Limb (tissue), 2 donors: ENCODE measurements around the gene ANAPC5.
"Not testable (repeated sequence)": the region's sequence is repeated elsewhere in the genome, so short reads cannot be mapped to it uniquely, and the experiment has no call there.

Experiments used
- DNase-seq, 2 donors: peaks; one replicate each; pipeline ENCODE4 v3.0.0-alpha.2; 2016; ENCODE audit errors: extremely low spot score in 2 of 2

The ANAPC5 gene

GRCh38 chr12:121318121-121318520, 34.1 kb downstream of the ANAPC5 start:
- no peak for DNase-seq

- DNase-seq = no peak
Measured at GRCh38 chr12:121314431-121314830, 37.8 kb downstream of the ANAPC5 start.

GRCh38 chr12:121310231-121310630, 42.0 kb downstream of the ANAPC5 start:
- DNase-seq = not testable (repeated sequence)

DNA sequence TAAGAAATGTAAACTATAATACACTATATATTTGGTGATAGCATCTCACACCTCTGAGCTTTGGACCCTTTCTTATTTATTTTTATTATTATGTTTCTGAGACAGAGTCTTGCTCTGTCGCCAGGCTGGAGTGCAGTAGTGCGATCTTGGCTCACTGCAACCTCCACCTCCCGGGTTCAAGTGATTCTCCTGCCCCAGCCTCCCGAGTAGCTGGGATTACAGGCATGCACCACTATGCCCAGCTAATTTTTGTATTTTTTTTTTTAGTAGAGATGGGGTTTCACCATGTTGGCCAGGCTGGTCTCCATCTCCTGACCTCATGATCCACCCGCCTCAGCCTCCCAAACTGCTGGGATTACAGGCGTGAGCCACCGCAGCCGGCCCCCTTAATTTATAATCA, 44.8 kb downstream of the ANAPC5 start:
- DNase-seq = not testable (repeated sequence)

DNA sequence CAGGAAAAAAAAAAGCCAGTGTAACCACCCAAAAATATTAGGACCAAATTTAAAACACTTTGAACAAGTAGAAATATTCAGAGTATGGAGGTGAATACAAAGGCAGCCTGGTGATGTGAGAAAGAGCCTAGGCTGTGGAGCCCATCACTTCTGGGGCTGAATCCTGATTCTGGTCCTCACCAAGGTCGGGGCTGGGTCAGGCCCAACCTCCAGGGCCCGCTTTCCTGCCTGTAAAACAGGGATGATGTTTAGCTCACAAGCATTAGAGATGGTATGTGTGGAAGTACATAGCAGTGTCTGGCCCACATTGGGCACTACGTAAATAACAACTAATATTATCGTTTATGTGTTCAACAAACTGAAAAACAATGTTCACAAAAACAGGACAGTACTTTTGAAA, 47.9 kb downstream of the ANAPC5 start:
- DNase-seq = no peak

- DNase-seq = no peak
Measured at GRCh38 chr12:121301876-121302275, 50.3 kb downstream of the ANAPC5 start.

GRCh38 chr12:121300083-121300819, 52.0 kb downstream of the ANAPC5 start:
- DNase-seq = no peak

- no peak for DNase-seq
Measured at GRCh38 chr12:121299662-121300061, 52.5 kb downstream of the ANAPC5 start.

GRCh38 chr12:121298411-121298810, 53.8 kb downstream of the ANAPC5 start:
- not testable (repeated sequence) for DNase-seq

DNA sequence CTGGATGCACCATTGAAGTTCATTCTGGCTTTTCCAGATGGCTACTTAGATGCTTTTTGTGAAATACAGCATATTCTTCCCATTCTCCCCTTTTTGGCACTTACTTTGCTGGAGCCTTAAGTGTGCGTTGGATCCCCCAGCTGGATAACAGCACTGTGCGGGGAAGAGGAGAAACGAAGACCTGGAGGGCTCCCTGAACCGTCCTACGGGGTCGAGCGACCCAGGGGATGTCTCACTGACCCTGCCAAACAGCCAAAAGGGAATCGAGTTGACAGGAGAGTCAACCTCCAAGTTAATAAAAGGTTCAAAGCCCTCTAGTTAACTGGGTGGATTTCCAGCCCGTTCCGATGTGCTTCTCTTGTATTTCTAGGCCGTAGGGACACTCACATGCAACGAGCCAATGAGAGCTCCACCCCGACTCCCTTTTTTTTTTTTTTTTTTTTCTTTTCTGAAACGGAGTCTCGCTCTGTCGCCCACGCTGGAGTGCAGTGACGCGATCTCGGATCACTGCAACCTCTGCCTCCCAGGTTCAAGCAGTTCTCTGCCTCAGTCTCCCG, 54.7 kb downstream of the ANAPC5 start:
- DNase-seq = no peak

- DNase-seq = peak; percentile 87 to 94
Measured at GRCh38 chr12:121296618-121297434, 55.4 kb downstream of the ANAPC5 start, which contains the start of gene CAMKK2. Gene CAMKK2, minus strand, starts transcription at chr12:121296709. Its CDS starts 22,183 bp downstream, at chr12:121274526.

DNA sequence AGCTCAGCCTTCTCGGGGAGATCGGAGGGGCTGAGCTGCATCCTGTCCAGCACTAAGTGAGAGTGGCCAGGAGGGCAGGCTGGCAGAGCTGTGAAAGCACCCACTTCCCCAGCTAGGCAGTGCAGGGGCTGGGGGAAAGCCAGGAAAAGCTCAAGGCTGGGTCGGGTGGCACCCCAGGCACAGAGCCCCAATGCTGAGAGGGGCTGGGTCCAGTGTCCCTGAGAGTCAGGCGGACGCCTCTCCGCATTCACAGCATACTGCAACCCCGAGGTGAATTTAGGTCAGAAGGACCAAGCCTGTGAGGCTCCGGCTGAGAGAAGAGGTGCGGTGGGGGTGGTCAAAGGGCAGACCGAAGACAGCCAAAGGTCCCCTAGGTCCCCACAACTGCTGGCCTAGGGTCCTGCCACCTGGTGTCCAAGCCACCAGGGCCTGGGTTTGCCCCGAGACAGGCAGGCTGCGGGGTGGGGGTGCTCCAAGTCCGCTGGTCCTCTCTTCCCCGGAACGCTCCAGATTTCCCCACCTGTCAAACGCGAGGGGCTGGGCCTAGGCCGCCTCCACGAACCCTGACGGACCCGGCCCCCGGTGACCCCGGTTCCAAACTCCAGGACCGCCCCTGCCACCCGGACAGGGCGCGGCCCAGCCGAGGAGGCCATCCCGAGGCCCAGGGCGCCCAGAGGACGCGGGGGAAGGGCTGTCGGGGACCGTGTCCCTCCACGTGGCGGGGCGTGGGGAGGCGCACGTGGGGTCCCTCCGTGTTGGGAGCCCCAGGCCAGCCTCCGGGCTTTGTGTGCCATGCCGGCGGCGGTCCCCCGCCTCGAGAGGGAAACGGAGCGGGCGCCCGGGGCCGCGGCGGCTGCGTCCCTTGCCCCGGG, 56.2 kb downstream of the ANAPC5 start:
- no peak for DNase-seq

DNA sequence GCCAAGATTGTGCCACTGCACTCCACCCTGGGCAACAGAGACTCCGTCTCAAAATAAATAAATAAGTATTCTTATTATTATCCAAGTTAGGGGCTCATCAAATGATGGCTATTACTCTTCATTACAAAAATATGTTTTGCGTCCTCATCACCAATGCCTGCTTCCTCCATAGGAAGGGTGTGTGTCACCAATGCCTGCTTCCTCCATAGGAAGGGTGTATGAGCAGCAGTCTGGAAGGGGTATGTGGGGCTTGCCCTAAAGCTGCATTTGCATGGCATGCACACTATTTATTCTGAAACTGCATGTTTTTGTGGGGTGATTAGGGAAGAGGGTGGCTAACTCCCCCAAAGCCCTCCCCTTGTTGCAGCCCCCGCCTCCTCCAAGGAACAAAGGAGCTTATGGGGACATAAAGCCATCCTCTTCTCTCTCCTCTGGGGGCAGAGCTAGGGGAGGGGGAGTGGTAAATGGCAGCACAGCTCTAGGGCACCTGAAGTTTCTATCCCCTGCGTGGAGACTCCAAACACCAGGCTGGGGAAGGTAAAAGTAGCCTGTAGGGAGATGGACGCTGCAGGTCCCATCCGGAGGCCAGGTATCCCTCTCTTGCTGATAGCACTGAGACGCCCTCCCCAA, 57.0 kb downstream of the ANAPC5 start:
- no peak for DNase-seq

- no peak for DNase-seq
Measured at GRCh38 chr12:121294151-121294889, 57.9 kb downstream of the ANAPC5 start.

DNA sequence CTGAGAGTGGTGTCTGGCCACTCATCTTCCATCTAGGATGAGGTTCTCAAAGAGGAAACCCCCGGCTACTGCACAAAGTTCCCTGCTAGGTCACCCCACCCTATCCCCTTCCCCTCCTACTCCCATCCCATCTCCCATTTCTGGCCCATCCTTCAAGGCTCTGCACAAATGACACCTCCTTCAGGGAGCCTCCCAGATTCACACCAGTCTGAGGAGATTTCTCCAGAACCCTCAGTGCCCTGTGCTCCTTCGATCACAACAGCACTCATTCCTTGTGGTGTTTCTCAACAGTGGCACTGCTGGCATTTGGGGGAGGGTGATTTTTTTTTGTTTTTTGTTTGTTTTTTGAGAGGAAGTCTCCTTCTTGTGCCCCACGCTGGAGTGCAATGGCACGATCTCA, 58.6 kb downstream of the ANAPC5 start:
- DNase-seq = no peak

DNA sequence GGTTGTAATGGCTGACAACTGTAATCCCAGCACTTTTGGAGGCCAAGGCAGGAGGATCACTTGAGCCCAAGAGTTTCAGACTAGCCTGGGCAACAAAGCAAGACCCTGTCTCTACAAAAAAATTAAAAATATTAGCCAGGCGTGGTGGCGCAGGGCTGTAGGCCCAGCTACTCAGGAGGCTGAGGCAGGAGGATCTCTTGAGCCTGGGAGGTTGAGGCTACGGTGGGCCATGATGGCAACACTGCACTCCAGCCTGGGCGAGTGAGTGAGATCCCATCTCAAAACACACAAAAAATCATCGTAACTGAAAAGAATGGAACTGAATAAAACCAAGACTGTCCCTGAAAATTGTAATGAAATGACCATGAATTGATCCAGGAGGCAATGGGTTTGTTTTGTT, 61.8 kb downstream of the ANAPC5 start:
- DNase-seq = no peak

DNA sequence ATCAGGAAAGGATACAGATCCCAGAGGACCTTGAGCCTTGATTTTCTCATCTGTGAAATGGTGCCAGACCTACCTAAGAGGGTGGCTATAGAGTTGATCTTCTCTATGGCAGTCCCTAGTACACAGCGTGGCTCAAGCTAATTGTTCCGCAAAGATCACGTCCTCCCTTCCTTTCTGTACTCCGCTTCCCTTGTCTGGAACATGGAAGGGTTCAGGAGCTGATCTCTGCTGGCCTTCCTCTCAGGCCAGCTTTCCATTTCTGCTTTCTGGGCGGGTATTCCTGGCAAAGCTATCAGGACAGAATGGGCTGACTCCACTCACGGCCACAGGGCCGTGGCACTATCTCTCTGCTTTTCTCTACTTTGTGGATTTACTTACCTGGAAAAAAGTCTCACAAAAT, 62.2 kb downstream of the ANAPC5 start:
- no peak for DNase-seq

DNA sequence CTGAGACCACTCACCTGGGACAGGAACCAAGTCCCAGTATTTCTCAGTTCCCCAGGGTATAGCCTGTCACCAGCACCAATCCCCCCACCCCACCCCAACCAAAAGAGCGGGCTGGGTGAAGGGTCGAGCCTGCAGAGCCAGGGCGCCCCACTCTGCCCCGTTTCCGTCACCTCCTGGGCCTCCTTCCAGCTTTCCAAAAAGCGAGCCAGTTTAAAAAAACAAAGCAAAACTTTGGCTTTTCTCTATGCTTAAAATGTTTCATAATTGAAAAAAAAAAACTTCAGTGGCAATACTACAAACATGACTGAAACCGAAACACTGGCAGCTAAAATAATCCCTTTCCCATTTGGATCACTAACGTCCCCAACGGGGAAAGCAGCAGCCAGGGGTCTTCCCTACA, 63.2 kb downstream of the ANAPC5 start:
- peak; percentile 15 to 39 for DNase-seq

DNA sequence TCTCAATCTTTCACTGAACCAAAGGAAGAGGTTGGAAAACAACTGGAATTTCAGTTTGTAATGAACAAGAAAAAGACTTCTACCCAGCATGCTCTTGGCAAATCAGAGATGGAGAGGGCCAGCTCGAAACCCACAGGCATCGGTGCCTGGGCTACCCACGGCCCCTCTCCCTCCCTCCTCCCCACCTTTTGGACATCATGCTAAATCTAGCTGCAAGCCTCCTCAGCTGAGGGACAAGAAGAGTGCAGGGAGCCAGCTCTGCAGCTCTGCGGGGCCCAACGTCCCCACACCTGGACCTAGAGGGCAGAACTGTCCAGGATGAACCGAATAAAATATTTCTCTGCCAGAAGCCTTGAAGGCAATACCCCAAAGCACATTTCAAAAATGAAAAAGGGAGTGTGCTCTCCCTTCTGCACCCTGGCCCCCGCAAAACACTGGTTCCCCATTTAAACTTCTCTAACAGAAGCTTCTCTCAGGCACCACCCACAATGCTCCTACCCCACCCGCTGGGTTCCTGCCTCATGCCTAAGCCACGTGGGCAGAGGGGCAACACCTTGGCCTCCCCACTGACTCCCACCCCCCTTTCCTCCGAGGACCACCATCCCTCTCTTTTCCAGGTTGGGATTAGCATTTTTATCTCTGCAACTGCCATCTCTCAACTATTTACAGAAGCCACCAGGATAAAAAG, 63.9 kb downstream of the ANAPC5 start:
- DNase-seq = no peak
